Adrenal gland (tissue), 12 donors: Measurements from ENCODE around the gene RAB34. TPM values are rescaled to one million over a fixed set of nuclear protein-coding genes. Genes with fewer than 3 reads are reported as not detected.
A peak's percentile ranks its signal among the peaks of the same experiment; 100 is the strongest.
"Not testable (repeated sequence)": the region's sequence is repeated elsewhere in the genome, so short reads cannot be mapped to it uniquely, and the experiment has no call there.

Source experiments
- DNase-seq, 7 donors: peaks; one replicate each; pipeline ENCODE4 v3.0.0-alpha.2; 2019 to 2020
- H3K27ac ChIP-seq, 5 donors: fragments of 200-600 bp; sonication (generic) in 4 of 5; 1 replicate in 3 of 5; 2 replicates in 2 of 5; pipeline versions ENCODE4 v1.5.1 to v1.8.0; 2016 to 2020; ENCODE audit warnings: mild to moderate bottlenecking in 1 of 5
- H3K27me3 ChIP-seq: fragments of 200-600 bp; 2 replicates; pipeline ENCODE4 v1.8.0; 2021
- H3K36me3 ChIP-seq, 2 donors: fragments of 200-600 bp; replicated peaks in 1 of 2; 1 replicate in 1 of 2; 2 replicates in 1 of 2; pipeline versions ENCODE4 v1.5.1 to v1.8.0; 2018 to 2022
- H3K4me1 ChIP-seq, 2 donors: fragments of 200-600 bp; replicated peaks in 1 of 2; 1 replicate in 1 of 2; 2 replicates in 1 of 2; pipeline versions ENCODE4 v1.5.1 to v1.8.0; 2018 to 2021
- H3K4me3 ChIP-seq, 4 donors: fragments of 200-600 bp; sonication (generic) in 3 of 4; one replicate each; pipeline ENCODE4 v1.5.1; 2016 to 2018
- H3K9me3 ChIP-seq, 3 donors: fragments of 200-600 bp; sonication (generic) in 1 of 3; replicated peaks in 1 of 3; 1 replicate in 2 of 3; 2 replicates in 1 of 3; pipeline versions ENCODE4 v1.5.1 to v1.8.0; 2016 to 2021
- CTCF ChIP-seq, 6 experiments: fragments of 450-650 bp in 4 of 6; fragments of 200-600 bp in 2 of 6; sonication (generic) in 1 of 6; IDR thresholded peaks; 1 replicate in 5 of 6; 2 replicates in 1 of 6; pipeline versions ENCODE4 v1.5.1 to v1.8.0; 2016 to 2021; ENCODE audit warnings: antibody characterized with exemption in 6 of 6, mild to moderate bottlenecking in 2 of 6, moderate library complexity in 1 of 6
- POLR2A ChIP-seq, 2 donors: fragments of 450-650 bp; IDR thresholded peaks; one replicate each; pipeline ENCODE4 v1.6.1; 2017; ENCODE audit warnings: antibody characterized with exemption in 2 of 2, mild to moderate bottlenecking in 2 of 2, moderate library complexity in 1 of 2
- WGBS, 4 donors: extraction: QIAGEN DNeasy Blood & Tissue Kit in 2 of 4; methylation state at CpG; one replicate each; pipeline versions ENCODE4 v1.1.5 to v1.1.7; 2013 to 2017; 5-methylcytosine and 5-hydroxymethylcytosine counted together
- intact Hi-C, 2 donors: fragments of 100-400 bp; cut with DNase I; formaldehyde crosslinking; loops; one replicate each; pipeline versions ENCODE4 v1.14.1 to v1.15.0; 2022 to 2023
- polyA plus RNA-seq, 3 donors: library from polyadenylated mRNA; stranded (reverse); fragments of 200-250 nt in 2 of 3; fragments of 350-450 nt in 1 of 3; fragmentation: Illumina TruSeq in 1 of 3; extraction: RNeasy Lipid Tissue Mini Kit (QIAGEN cat#74804) in 1 of 3; gene quantifications; one replicate each; pipeline ENCODE4 v1.2.3, GENCODE V29; 2013 to 2014
- total RNA-seq, 9 donors: library from RNA; depleted of rRNA in 4 of 9; stranded (reverse); fragments of >200 nt in 4 of 9; fragments of 120-200 nt in 1 of 9; fragmentation: NEBNext Ultra II Directional in 1 of 9; extraction: Animal tissue kit (Norgen Biotek cat#: 25700) in 1 of 9; gene quantifications; one replicate each; pipeline versions ENCODE4 v1.1.0 to v1.2.4, GENCODE V29; 2013 to 2023
- donor health status: healthy with polysubstance abuse.
- donor health status: Bipolar disorder and iron deficiency.
- donor health status: DM: yes; HTN: yes; CAD: no.
- donor health status: DM: no; HTN: no; CAD: no.
- donor health status: DM: no; HTN: no; CAD: no.
- donor health status: DM: yes; HTN: yes; CAD: no.

The RAB34 gene
- total and polyA plus RNA-seq, 12 donors: 111 to 332 (median 146) TPM

DNA sequence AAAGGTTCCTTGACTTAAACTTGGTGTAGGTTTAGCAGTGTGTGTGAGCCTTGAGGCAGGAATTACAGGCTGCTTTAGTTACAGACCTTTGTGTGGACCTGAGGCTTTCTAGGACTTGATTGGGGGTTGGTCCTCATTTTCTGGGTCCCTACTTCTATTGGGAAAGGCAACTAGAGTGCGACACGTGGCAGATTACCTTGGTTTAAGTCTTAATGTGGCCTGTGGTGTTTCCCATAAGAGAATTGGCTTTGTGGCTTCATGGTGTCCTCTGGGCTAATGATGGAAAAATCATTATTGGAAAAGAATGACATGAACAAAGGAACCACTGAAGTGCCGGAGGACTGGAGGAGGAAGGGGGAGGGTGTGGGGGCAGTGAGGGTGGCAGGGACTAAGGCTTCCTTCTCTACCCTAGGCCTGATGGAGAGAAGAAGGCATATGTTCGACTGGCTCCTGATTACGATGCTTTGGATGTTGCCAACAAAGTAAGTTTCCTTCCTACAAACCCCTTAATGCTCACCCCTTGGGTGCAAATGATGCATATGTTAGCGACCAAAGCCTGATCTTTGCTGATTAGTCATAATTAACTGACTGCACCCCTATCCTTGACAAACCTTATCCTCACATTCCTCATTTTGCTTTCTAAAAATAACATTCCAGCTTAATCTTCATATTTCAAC, 5.6 kb upstream of the RAB34 start:
- DNase-seq: no peak
- H3K27me3 ChIP-seq: no peaks in the 10 kb centered on the region
- H3K27ac ChIP-seq: no peak overlapping the region
- H3K9me3 ChIP-seq: no peaks in the 10 kb centered on the region
- H3K4me3 ChIP-seq: no peak overlapping the region
- no peak for TF ChIP-seq POLR2A (IDR thresholded peaks at IDR 0.05)
- TF ChIP-seq CTCF (IDR thresholded peaks at IDR 0.05): no peak
- WGBS, 4 donors: 71 to 84% (median 79%) methylated on average over 6 of the region's 6 CpGs
- peaks cover 0 to 40% of the 10 kb centered on the region in 2 donors for H3K36me3 ChIP-seq
- intact Hi-C loops: no loop called here
- H3K4me1 ChIP-seq: peaks cover 38 to 66% of the 10 kb centered on the region in 2 donors

- Histone ChIP-seq H3K4me1 (peaks cover 38 to 65% of the 10 kb centered on the region in 2 donors), H3K36me3 (peaks cover 0 to 40% of the 10 kb centered on the region in 2 donors), H3K27me3 (no peaks in the 10 kb centered on the region), H3K27ac (no peak overlapping the region), H3K9me3 (no peaks in the 10 kb centered on the region), H3K4me3 (no peak overlapping the region)
- no peak for TF ChIP-seq CTCF (IDR thresholded peaks at IDR 0.05)
- TF ChIP-seq POLR2A (IDR thresholded peaks at IDR 0.05): no peak
- DNase-seq: no peak
- WGBS, 4 donors: 64 to 71% (median 66%) methylated on average over 5 to 7 of the region's 7 CpGs
- intact Hi-C loops: no loop called here
Measured at GRCh38 chr17:28722417-28723158, 4.9 kb upstream of the RAB34 start.

GRCh38 chr17:28720997-28721329, 3.3 kb upstream of the RAB34 start:
- H3K27ac ChIP-seq: peak overlapping the region in 2 of 5 donors; percentile 22 to 26
- H3K4me3 ChIP-seq: peak overlapping the region in 1 of 4 donors; percentile 91
- peaks cover 0 to 40% of the 10 kb centered on the region in 2 donors for H3K36me3 ChIP-seq
- H3K27me3 ChIP-seq, H3K9me3 ChIP-seq, intact Hi-C loops: not testable (repeated sequence)
- 31 to 42% (median 32%) methylated on average over 19 of the region's 19 CpGs for WGBS, 4 donors
- H3K4me1 ChIP-seq: peaks cover 43 to 62% of the 10 kb centered on the region in 2 donors
- peak in 1 of 7 donors; percentile 68 for DNase-seq

DNA sequence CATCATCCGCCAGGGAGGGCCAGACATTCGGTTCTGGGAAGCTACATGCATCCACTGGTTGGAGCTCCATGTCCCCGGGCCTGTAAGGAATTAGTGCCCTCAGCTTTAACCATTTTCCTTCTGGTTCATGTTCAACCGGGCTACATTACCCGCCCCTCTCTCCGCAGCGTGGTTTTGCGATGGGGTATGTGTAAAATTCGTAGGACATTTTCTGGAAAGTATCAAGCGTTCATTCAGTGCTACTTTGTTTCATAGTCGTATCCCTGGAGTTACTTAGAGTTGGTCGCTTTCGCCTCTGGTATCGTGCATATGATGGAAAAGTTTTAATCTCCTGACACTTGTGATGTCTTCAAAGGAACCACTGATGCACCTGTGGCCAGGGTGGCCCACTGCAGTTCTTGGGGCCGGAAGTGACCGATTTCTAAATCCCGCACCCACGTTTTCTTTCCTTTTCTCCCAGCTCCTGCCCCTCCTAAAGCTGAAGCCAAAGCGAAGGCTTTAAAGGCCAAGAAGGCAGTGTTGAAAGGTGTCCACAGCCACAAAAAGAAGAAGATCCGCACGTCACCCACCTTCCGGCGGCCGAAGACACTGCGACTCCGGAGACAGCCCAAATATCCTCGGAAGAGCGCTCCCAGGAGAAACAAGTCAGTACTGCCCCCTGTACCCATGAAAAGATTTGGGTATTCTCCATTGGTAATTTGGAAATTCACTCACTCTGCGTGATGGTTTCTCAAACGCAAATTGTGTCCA, 2.8 kb upstream of the RAB34 start:
- WGBS, 4 donors: 2 to 3% (median 3%) methylated on average over 18 to 29 of the region's 30 CpGs
- H3K4me3 ChIP-seq: peak overlapping the region; percentile 53 to 91 (median 76)
- peaks cover 39 to 56% of the 10 kb centered on the region in 2 donors for H3K4me1 ChIP-seq
- peak in 2 of 6 experiments; percentile 18 to 25 for TF ChIP-seq CTCF (IDR thresholded peaks at IDR 0.05)
- TF ChIP-seq POLR2A (IDR thresholded peaks at IDR 0.05): peak in 1 of 2 donors; percentile 6
- DNase-seq: no peak
- intact Hi-C loops: no loop called here
- peaks cover 0 to 40% of the 10 kb centered on the region in 2 donors for H3K36me3 ChIP-seq
- H3K27ac ChIP-seq: peak overlapping the region in 4 of 5 donors; percentile 78 to 95 (median 90)
- no peaks in the 10 kb centered on the region for H3K27me3 ChIP-seq
- H3K9me3 ChIP-seq: no peaks in the 10 kb centered on the region
